GM21528 (cell line): ENCODE results near the gene GABRR2.

ENCODE experiments used
- ATAC-seq: cut with Tn5 transposase; IDR thresholded peaks from one replicate; pipeline ENCODE4 v1.9.1; 2021; ENCODE audit warnings: mild to moderate bottlenecking, moderate library complexity; ENCODE audit not compliant: unreplicated experiment, low FRiP score

GABRR2 gene

GRCh38 chr6:89217299-89217910 lies 97.7 kb downstream of the GABRR2 start, which contains the start of gene GABRR1:
GABRR1 (minus strand) TSS chr6:89217358; CDS start chr6:89217322, 36 bp downstream.
- no peak for ATAC-seq

GRCh38 chr6:89216411-89216810 lies 98.7 kb downstream of the GABRR2 start:
- ATAC-seq: no peak

GRCh38 chr6:89215391-89215790 lies 99.7 kb downstream of the GABRR2 start:
- no peak for ATAC-seq

GRCh38 chr6:89214197-89214596 lies 100.9 kb downstream of the GABRR2 start:
- no peak for ATAC-seq

- ATAC-seq: no peak
Measured at GRCh38 chr6:89212472-89212871, 102.6 kb downstream of the GABRR2 start.

GRCh38 chr6:89209457-89209856 lies 105.6 kb downstream of the GABRR2 start:
- ATAC-seq: no peak

- ATAC-seq: no peak
Measured at GRCh38 chr6:89208551-89208950, 106.5 kb downstream of the GABRR2 start.
